NCI-H69 (cell line): ENCODE data around the gene PPIL4.

Source experiments
- DNase-seq: peaks from one replicate; lab custom pipeline; 2025; lab: John Stamatoyannopoulos, UW

PPIL4 gene

DNA sequence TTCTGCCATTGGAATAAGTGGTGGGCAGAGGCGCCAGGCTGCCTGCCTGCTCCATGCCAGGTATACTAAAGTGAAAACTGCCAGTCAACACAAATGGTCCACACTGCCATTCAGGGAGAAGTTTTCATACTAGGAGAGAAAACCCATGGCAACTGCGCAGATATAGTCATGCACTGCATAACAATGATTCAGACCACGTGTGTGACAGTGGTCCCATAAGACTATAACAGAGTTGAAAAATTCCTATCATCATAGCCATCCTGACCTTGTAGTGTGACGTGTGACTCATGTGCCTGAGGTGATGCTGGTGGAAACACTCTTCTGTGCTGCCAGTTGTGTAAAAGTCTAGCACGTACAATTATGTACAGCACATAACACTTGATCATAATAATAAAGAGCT lies 86.1 kb downstream of the PPIL4 start:
- no peak for DNase-seq

GRCh38 chr6:149458806-149459205 lies 87.0 kb downstream of the PPIL4 start:
- DNase-seq = no peak

GRCh38 chr6:149458196-149458595 lies 87.6 kb downstream of the PPIL4 start:
- DNase-seq = no peak

DNA sequence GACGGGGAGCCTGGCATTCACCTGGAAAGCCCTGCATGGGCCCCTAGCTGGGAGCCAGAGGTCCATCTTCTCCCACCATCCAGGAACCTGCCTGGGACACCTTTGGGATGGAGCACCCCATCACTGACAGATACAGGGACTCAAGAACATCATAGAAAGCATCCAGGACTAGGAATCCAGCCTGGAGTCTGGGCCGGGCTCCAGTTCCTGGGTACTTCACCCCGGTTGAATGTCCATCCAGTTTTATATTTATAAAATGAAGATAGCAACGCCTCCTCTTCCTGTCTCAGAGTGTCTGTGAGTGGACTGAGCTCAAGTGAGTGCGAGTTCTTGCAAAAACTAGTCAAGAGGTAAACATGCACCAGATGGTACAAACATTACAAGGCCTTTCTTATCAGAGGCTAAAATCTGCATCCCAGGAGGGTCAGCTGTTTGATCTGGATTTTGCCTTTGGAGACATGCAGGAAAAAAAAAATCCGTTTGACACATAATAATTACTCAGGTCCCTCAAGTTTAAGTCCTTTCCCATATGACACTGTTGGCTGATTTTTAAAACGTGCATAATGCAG lies 88.4 kb downstream of the PPIL4 start:
- DNase-seq = peak; percentile 43

DNA sequence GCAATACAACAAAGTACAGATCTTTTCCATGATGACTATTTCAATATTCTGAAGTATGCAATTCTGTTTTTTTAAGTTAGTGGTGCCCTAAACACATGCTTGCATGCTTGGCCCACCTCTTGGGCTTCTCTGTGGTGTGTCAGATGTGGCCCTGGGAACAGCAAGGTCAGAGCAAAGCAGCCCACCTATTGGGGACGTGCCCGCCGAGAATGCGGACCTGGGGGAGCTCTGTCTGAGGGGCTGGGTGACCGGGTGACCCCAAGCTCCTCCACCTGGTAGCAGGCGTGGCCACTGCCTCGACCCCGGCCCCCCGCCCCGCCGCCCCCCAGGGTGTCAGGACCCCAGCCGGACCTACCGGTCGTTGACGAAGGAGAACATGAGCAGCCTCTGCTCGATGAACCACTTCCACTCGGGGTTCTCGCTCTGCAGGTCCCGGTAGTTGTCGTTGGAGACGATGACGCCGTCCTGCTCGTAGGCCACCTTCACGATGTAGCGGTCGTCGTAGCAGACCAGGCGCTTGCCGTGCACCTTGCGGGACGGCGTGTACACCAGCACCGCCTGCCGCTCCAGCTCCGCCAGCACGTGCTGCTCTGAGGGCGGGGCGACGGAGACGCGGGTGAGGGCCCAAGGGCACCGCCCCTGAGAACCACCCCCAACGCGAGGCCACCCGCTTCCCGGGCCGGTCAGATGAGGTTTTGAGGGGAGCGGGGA lies 89.4 kb downstream of the PPIL4 start:
- DNase-seq = no peak

DNA sequence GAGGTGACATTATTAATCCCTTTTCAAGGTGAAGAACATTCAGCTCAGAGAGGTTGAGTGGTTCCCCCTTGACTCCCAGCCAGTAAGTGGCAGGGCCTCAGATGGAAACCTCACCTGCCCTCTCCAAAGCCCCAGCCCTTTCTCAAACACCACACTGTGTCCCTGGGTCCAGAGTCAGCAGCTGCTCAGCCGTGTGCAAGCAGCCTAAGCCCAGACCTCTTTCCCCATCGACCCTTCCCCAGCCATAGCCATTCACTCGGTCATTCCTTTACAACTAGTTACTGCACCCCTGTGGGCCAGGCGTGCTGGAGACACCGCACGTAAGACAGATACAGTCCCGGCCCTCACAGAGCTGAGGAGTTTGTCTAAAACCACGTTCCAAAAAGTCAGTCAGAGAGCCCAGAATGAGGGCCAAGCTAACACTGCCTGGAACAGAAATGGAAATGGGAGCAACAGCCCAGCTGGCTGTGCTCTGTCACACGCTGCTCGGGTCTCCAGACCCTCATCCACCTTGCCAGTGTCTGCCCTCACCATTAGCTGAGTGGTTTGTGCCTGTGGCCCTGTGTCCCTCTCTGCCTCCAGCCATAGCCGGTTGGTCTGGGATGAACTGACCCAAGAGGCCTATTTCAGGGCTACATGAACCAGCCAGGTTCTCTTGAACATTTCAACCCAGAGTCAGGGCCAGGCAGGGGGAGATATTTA lies 90.7 kb downstream of the PPIL4 start:
- DNase-seq = no peak
